NCI-H187 (cell line): ENCODE data around the gene GPRASP2.
"Not testable (repeated sequence)": the region's sequence is repeated elsewhere in the genome, so short reads cannot be mapped to it uniquely, and the experiment has no call there.

Source experiments
- DNase-seq, 2 experiments: peaks; one replicate each; lab custom pipeline; 2025; lab: John Stamatoyannopoulos, UW

GPRASP2 gene

GRCh38 chrX:102712216-102712966, at the start of gene GPRASP2:
GPRASP2 (plus strand) TSS chrX:102712448; CDS start chrX:102714870, 2,422 bp downstream.
- peak in 1 of 2 experiments; percentile 8 for DNase-seq

- DNase-seq, result not testable (repeated sequence)
These were observed 48.4 kb upstream of the GPRASP2 start for GRCh38 chrX:102663820-102664219.

- not testable (repeated sequence) for DNase-seq
These were observed 45.2 kb upstream of the GPRASP2 start for GRCh38 chrX:102667034-102667433.

- no peak for DNase-seq
These were observed 42.7 kb upstream of the GPRASP2 start for GRCh38 chrX:102669526-102669925.

- no peak for DNase-seq
These were observed 39.4 kb upstream of the GPRASP2 start for GRCh38 chrX:102672856-102673255.

- not testable (repeated sequence) for DNase-seq
These were observed 34.8 kb upstream of the GPRASP2 start for GRCh38 chrX:102677479-102677878.

GRCh38 chrX:102684772-102685520, 27.3 kb upstream of the GPRASP2 start:
- no peak for DNase-seq

- DNase-seq, result no peak
These were observed 17.5 kb upstream of the GPRASP2 start for GRCh38 chrX:102694749-102695148.

GRCh38 chrX:102696306-102696705, 15.9 kb upstream of the GPRASP2 start:
- no peak for DNase-seq

GRCh38 chrX:102697494-102697893, 14.8 kb upstream of the GPRASP2 start:
- no peak for DNase-seq

- DNase-seq, result no peak
These were observed 3.3 kb upstream of the GPRASP2 start for GRCh38 chrX:102708900-102709299.

- DNase-seq, result no peak
These were observed 404 bp upstream of the GPRASP2 start for GRCh38 chrX:102711872-102712215.

- peak; percentile 15 to 27 for DNase-seq
These were observed 855 bp downstream of the GPRASP2 start for GRCh38 chrX:102712981-102713625.

GRCh38 chrX:102714994-102715393, 2.7 kb downstream of the GPRASP2 start:
- no peak for DNase-seq

GRCh38 chrX:102715967-102716366, 3.7 kb downstream of the GPRASP2 start:
- no peak for DNase-seq

GRCh38 chrX:102720237-102721168, 8.3 kb downstream of the GPRASP2 start, which contains the start of gene GPRASP3:
GPRASP3 (plus strand) TSS chrX:102720743; CDS start chrX:102748996, 28,253 bp downstream.
- peak; percentile 82 to 83 for DNase-seq

- not testable (repeated sequence) for DNase-seq
These were observed 8.9 kb downstream of the GPRASP2 start for GRCh38 chrX:102721169-102721506.

- DNase-seq, result no peak
These were observed 11.2 kb downstream of the GPRASP2 start for GRCh38 chrX:102723456-102723855.

- no peak for DNase-seq
These were observed 15.5 kb downstream of the GPRASP2 start for GRCh38 chrX:102727761-102728160.

GRCh38 chrX:102728646-102729045, 16.4 kb downstream of the GPRASP2 start:
- no peak for DNase-seq

- DNase-seq, result no peak
These were observed 27.4 kb downstream of the GPRASP2 start for GRCh38 chrX:102739657-102740056.

- DNase-seq, result no peak
These were observed 32.1 kb downstream of the GPRASP2 start for GRCh38 chrX:102744307-102744706.
